HepG2 (cell line): Measurements from ENCODE around the gene MORC4. TPM values are rescaled to one million over a fixed set of nuclear protein-coding genes. Genes with fewer than 3 reads are reported as not detected.
A peak's percentile ranks its signal among the peaks of the same experiment; 100 is the strongest.

Experiments
- AHR ChIP-seq: IDR thresholded peaks from 2 replicates; pipeline ENCODE4 v1.6.1; 2018; ENCODE audit warnings: missing genetic modification reagents, missing compliant biosample characterization
- ASH2L ChIP-seq: fragments of 300-600, 200-600 bp; sonication (generic); IDR thresholded peaks from 2 replicates; pipeline ENCODE4 v1.7.0; 2017; ENCODE audit warnings: low read depth, mild to moderate bottlenecking, moderate library complexity, mixed read lengths, low read length; ENCODE audit not compliant: insufficient read length
- EHMT2 ChIP-seq: fragments of 200-600 bp; sonication (generic); IDR thresholded peaks from 2 replicates; pipeline ENCODE4 v1.7.0; 2017; ENCODE audit warnings: antibody characterized with exemption, low read depth, low read length, borderline replicate concordance
- GABPB1 ChIP-seq: IDR thresholded peaks from 2 replicates; pipeline ENCODE4 v1.6.1; 2016; ENCODE audit warnings: mild to moderate bottlenecking, missing genetic modification reagents, moderate library complexity, missing compliant biosample characterization
- HDAC6 ChIP-seq: fragments of 200-600 bp; sonication (generic); IDR thresholded peaks from 2 replicates; pipeline ENCODE4 v1.7.0; 2017; ENCODE audit warnings: mild to moderate bottlenecking, antibody characterized with exemption, low read length, low read depth
- KLF6 ChIP-seq: IDR thresholded peaks from 2 replicates; pipeline ENCODE4 v1.8.0; 2016; ENCODE audit warnings: missing biosample characterization, missing genetic modification reagents
- MBNL3 ChIP-seq: fragments of 250-450 bp; sonication (Bioruptor Pico); conservative IDR thresholded peaks from 2 replicates; pipeline ENCODE4 v1.8.0; 2022; ENCODE audit warnings: mild to moderate bottlenecking, inconsistent platforms
- NCOA2 ChIP-seq: sonication (generic); formaldehyde crosslinking; IDR thresholded peaks from 2 replicates; pipeline ENCODE4 v1.8.0; 2022; ENCODE audit warnings: inconsistent platforms
- RELA ChIP-seq: sonication (generic); formaldehyde crosslinking; IDR thresholded peaks from 2 replicates; pipeline ENCODE4 v1.4.0; 2020; ENCODE audit warnings: missing genetic modification reagents
- RFX5 ChIP-seq: IDR thresholded peaks from 2 replicates; pipeline ENCODE4 v1.6.1; 2011; ENCODE audit warnings: low read depth, low read length, improper control_type of control experiment
- RFXAP ChIP-seq: sonication (generic); formaldehyde crosslinking; IDR thresholded peaks from 2 replicates; pipeline ENCODE4 v1.4.0; 2020; ENCODE audit warnings: missing genetic modification reagents, borderline replicate concordance
- SAP130 ChIP-seq: IDR thresholded peaks from 2 replicates; pipeline ENCODE4 v1.6.1; 2016; ENCODE audit warnings: low read depth
- TBL1XR1 ChIP-seq: fragments of 150-350 bp; IDR thresholded peaks from 2 replicates; pipeline ENCODE4 v1.6.1; 2014; ENCODE audit warnings: borderline replicate concordance, low read length; ENCODE audit not compliant: partially characterized antibody
- TEAD3 ChIP-seq: optimal IDR thresholded peaks from 2 replicates; pipeline ENCODE3; 2016; ENCODE audit warnings: borderline replicate concordance
- ZBTB7B ChIP-seq: sonication (generic); formaldehyde crosslinking; IDR thresholded peaks from 2 replicates; pipeline ENCODE4 v1.4.0; 2020; ENCODE audit warnings: missing genetic modification reagents
- ZNF180 ChIP-seq: sonication (generic); formaldehyde crosslinking; IDR thresholded peaks from 2 replicates; pipeline ENCODE4 v1.4.0; 2020; ENCODE audit warnings: low read depth, missing genetic modification reagents, borderline replicate concordance
- ZNF20 ChIP-seq: sonication (generic); formaldehyde crosslinking; IDR thresholded peaks from 2 replicates; pipeline ENCODE4 v1.4.0; 2020; ENCODE audit warnings: mild to moderate bottlenecking, moderate library complexity, missing genetic modification reagents
- ZNF235 ChIP-seq: sonication (generic); formaldehyde crosslinking; IDR thresholded peaks from 2 replicates; pipeline ENCODE4 v1.8.1; 2023; ENCODE audit warnings: mild to moderate bottlenecking, missing genetic modification reagents, borderline replicate concordance
- ZNF367 ChIP-seq: sonication (generic); formaldehyde crosslinking; IDR thresholded peaks from 2 replicates; pipeline ENCODE4 v1.4.0; 2020; ENCODE audit warnings: missing genetic modification reagents, borderline replicate concordance
- ZNF704 ChIP-seq: sonication (generic); formaldehyde crosslinking; IDR thresholded peaks from 2 replicates; pipeline ENCODE4 v1.8.1; 2023; ENCODE audit warnings: mild to moderate bottlenecking, inconsistent platforms, moderate library complexity, missing genetic modification reagents, borderline replicate concordance
- ZNF766 ChIP-seq: sonication (generic); formaldehyde crosslinking; IDR thresholded peaks from 2 replicates; pipeline ENCODE4 v1.5.0; 2020; ENCODE audit warnings: missing genetic modification reagents, borderline replicate concordance
- polyA plus RNA-seq, 8 experiments: library from polyadenylated mRNA; depleted of rRNA in 3 of 8; stranded (reverse) in 7 of 8; unstranded in 1 of 8; fragments of >200 nt; fragmentation: Illumina TruSeq in 4 of 8; extraction: Trizol in 4 of 8; gene quantifications; 2 replicates each; pipeline versions ENCODE4 v1.2.1 to v1.2.3, GENCODE V29; 2011 to 2016; ENCODE audit warnings: low read depth in 4 of 8, missing spikeins in 1 of 8, mixed read lengths in 1 of 8; ENCODE audit not compliant: insufficient read depth in 1 of 8
- total RNA-seq, 5 experiments: library from RNA; depleted of rRNA; stranded (reverse); fragments of >200 nt; fragmentation: Illumina TruSeq; extraction: Trizol; gene quantifications; 2 replicates each; pipeline ENCODE4 v1.2.3, GENCODE V29; 2016; ENCODE audit warnings: low read depth in 1 of 5
- TF ChIP-seq, protein P1 (sequence below): sonication (generic); formaldehyde crosslinking; IDR thresholded peaks from 2 replicates; pipeline ENCODE4 v1.4.0; 2020; ENCODE audit warnings: missing genetic modification reagents
- TF ChIP-seq, protein P2 (sequence below): sonication (generic); formaldehyde crosslinking; IDR thresholded peaks from 2 replicates; pipeline ENCODE4 v1.5.1; 2020; ENCODE audit warnings: mild to moderate bottlenecking, missing genetic modification reagents, moderate library complexity
- TF ChIP-seq, protein P3 (sequence below): sonication (generic); formaldehyde crosslinking; IDR thresholded peaks from 2 replicates; pipeline ENCODE4 v1.4.0; 2020; ENCODE audit warnings: missing genetic modification reagents, borderline replicate concordance

Gene MORC4
- total and polyA plus RNA-seq, 2 of the 13 experiments (the other 11 are each of a cell fraction or from before 2014, with no cell fraction given), result 7.3 to 17.6 TPM

GRCh38 chrX:106955004-106955772, 44.8 kb downstream of the MORC4 start (continued):
- TF ChIP-seq ZNF367 (CRISPR knock-in tag), result no peak
- TF ChIP-seq, protein P1, sequence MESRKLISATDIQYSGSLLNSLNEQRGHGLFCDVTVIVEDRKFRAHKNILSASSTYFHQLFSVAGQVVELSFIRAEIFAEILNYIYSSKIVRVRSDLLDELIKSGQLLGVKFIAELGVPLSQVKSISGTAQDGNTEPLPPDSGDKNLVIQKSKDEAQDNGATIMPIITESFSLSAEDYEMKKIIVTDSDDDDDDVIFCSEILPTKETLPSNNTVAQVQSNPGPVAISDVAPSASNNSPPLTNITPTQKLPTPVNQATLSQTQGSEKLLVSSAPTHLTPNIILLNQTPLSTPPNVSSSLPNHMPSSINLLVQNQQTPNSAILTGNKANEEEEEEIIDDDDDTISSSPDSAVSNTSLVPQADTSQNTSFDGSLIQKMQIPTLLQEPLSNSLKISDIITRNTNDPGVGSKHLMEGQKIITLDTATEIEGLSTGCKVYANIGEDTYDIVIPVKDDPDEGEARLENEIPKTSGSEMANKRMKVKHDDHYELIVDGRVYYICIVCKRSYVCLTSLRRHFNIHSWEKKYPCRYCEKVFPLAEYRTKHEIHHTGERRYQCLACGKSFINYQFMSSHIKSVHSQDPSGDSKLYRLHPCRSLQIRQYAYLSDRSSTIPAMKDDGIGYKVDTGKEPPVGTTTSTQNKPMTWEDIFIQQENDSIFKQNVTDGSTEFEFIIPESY (CRISPR knock-in tag), result no peak
- TF ChIP-seq SAP130 (CRISPR knock-in tag), result peak; percentile 50
- TF ChIP-seq MBNL3 (CRISPR knock-in tag), result no peak
- TF ChIP-seq, protein P2, sequence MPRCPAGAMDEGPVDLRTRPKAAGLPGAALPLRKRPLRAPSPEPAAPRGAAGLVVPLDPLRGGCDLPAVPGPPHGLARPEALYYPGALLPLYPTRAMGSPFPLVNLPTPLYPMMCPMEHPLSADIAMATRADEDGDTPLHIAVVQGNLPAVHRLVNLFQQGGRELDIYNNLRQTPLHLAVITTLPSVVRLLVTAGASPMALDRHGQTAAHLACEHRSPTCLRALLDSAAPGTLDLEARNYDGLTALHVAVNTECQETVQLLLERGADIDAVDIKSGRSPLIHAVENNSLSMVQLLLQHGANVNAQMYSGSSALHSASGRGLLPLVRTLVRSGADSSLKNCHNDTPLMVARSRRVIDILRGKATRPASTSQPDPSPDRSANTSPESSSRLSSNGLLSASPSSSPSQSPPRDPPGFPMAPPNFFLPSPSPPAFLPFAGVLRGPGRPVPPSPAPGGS (CRISPR knock-in tag), result no peak
- TF ChIP-seq ZNF235, result no peak
- TF ChIP-seq ZNF766 (CRISPR knock-in tag), result no peak
- TF ChIP-seq GABPB1 (CRISPR knock-in tag), result no peak
- TF ChIP-seq TBL1XR1, result no peak
- TF ChIP-seq NCOA2 (CRISPR knock-in tag), result peak; percentile 80
- TF ChIP-seq TEAD3 (CRISPR knock-in tag), result peak; percentile 84
- TF ChIP-seq, protein P3, sequence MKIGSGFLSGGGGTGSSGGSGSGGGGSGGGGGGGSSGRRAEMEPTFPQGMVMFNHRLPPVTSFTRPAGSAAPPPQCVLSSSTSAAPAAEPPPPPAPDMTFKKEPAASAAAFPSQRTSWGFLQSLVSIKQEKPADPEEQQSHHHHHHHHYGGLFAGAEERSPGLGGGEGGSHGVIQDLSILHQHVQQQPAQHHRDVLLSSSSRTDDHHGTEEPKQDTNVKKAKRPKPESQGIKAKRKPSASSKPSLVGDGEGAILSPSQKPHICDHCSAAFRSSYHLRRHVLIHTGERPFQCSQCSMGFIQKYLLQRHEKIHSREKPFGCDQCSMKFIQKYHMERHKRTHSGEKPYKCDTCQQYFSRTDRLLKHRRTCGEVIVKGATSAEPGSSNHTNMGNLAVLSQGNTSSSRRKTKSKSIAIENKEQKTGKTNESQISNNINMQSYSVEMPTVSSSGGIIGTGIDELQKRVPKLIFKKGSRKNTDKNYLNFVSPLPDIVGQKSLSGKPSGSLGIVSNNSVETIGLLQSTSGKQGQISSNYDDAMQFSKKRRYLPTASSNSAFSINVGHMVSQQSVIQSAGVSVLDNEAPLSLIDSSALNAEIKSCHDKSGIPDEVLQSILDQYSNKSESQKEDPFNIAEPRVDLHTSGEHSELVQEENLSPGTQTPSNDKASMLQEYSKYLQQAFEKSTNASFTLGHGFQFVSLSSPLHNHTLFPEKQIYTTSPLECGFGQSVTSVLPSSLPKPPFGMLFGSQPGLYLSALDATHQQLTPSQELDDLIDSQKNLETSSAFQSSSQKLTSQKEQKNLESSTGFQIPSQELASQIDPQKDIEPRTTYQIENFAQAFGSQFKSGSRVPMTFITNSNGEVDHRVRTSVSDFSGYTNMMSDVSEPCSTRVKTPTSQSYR (CRISPR knock-in tag), result peak; percentile 77; the same call in 1 of the 2 replicates
- TF ChIP-seq HDAC6, result no peak
- no peak for TF ChIP-seq RFXAP (CRISPR knock-in tag)
- no peak for TF ChIP-seq AHR (CRISPR knock-in tag)
- TF ChIP-seq RFX5, result no peak
- no peak for TF ChIP-seq ZNF180
- TF ChIP-seq ZNF704 (CRISPR knock-in tag), result no peak
- TF ChIP-seq ZBTB7B, result peak; percentile 82; the same call in 1 of the 2 replicates
- TF ChIP-seq ZNF20, result no peak
- no peak for TF ChIP-seq RELA (CRISPR knock-in tag)
- TF ChIP-seq ASH2L, result peak; percentile 41
- no peak for TF ChIP-seq KLF6 (CRISPR knock-in tag)
- no peak for TF ChIP-seq EHMT2
